IMR-90 (cell line): Measurements from ENCODE around the gene LAMTOR1. TPM values are rescaled to one million over a fixed set of nuclear protein-coding genes. Genes with fewer than 3 reads are reported as not detected.

ENCODE experiments used
- ATAC-seq: fragments of 200-7000 bp; cut with Tn5 transposase; 2 replicates; pipeline ENCODE4 v1.9.1; 2020; ENCODE audit warnings: low read depth, mild to moderate bottlenecking, moderate library complexity
- BruUV-seq: library from RNA; stranded (reverse); fragments of 400-500 nt; replicated peaks from 2 replicates; lab custom pipeline; 2021; lab: Mats Ljungman, UMichigan
- CTCF ChIA-PET: fragments of 300-600 bp; formaldehyde crosslinking; extraction: SDS; loops from one replicate; lab custom pipeline; 2021; ENCODE audit warnings: antibody characterized with exemption; lab: Yijun Ruan, JAX
- POLR2A ChIA-PET: fragments of 300-600 bp; sonication (Branson Sonifier 250); formaldehyde crosslinking; loops from one replicate; lab custom pipeline; 2022; ENCODE audit warnings: antibody characterized with exemption; ENCODE audit not compliant: unreplicated experiment; lab: Charles Lee
- DNase-seq: peaks from one replicate; pipeline ENCODE4 v3.0.0; 2013
- H2AFZ ChIP-seq: replicated peaks from 2 replicates; pipeline ENCODE3; 2013; ENCODE audit warnings: low read length, mild to moderate bottlenecking; ENCODE audit not compliant: poor library complexity
- H2AK5ac ChIP-seq: 2 replicates; pipeline ENCODE4 v1.6.1; 2013; ENCODE audit warnings: low read depth, low read length, inconsistent platforms
- H2AK9ac ChIP-seq: replicated peaks from 2 replicates; pipeline ENCODE3; 2013; ENCODE audit warnings: mild to moderate bottlenecking, low read depth, low read length, moderate library complexity; ENCODE audit not compliant: poor library complexity
- H2BK120ac ChIP-seq: 2 replicates; pipeline ENCODE4 v1.6.1; 2013; ENCODE audit warnings: low read depth, low read length, inconsistent platforms
- H2BK15ac ChIP-seq: 3 replicates; pipeline ENCODE4 v1.6.1; 2013; ENCODE audit warnings: low read depth, low read length, inconsistent platforms
- H2BK20ac ChIP-seq: 2 replicates; pipeline ENCODE4 v1.6.1; 2013; ENCODE audit warnings: low read depth, mild to moderate bottlenecking, inconsistent platforms, low read length, moderate library complexity
- H2BK5ac ChIP-seq: 2 replicates; pipeline ENCODE4 v1.6.1; 2013; ENCODE audit warnings: mild to moderate bottlenecking, low read depth, low read length, inconsistent platforms; ENCODE audit not compliant: poor library complexity, severe bottlenecking
- H3K14ac ChIP-seq: replicated peaks from 2 replicates; pipeline ENCODE4 v1.6.1; 2013; ENCODE audit warnings: low read depth, low read length, inconsistent platforms
- H3K18ac ChIP-seq: 2 replicates; pipeline ENCODE4 v1.6.1; 2013; ENCODE audit warnings: low read depth, low read length, control low read depth
- H3K23ac ChIP-seq: 2 replicates; pipeline ENCODE4 v1.6.1; 2013; ENCODE audit warnings: low read depth, low read length, inconsistent platforms
- H3K27ac ChIP-seq: 2 replicates; pipeline ENCODE4 v1.5.1; 2013; ENCODE audit warnings: mild to moderate bottlenecking, control low read depth, low read length; ENCODE audit not compliant: insufficient read depth
- H3K27me3 ChIP-seq: 2 replicates; pipeline ENCODE4 v1.6.1; 2013; ENCODE audit warnings: low read length; ENCODE audit not compliant: control insufficient read depth, insufficient read depth
- H3K36me3 ChIP-seq: 2 replicates; pipeline ENCODE4 v1.6.1; 2013; ENCODE audit warnings: low read length, mixed read lengths; ENCODE audit not compliant: control insufficient read depth, insufficient read depth
- H3K4ac ChIP-seq: 2 replicates; pipeline ENCODE4 v1.6.1; 2013; ENCODE audit warnings: low read depth, low read length, inconsistent platforms
- H3K4me1 ChIP-seq: 2 replicates; pipeline ENCODE4 v1.6.1; 2013; ENCODE audit warnings: low read length, mixed read lengths; ENCODE audit not compliant: control insufficient read depth, insufficient read depth
- H3K4me2 ChIP-seq: 2 replicates; pipeline ENCODE4 v1.6.1; 2013; ENCODE audit warnings: low read depth, mild to moderate bottlenecking, control low read depth, low read length, moderate library complexity
- H3K4me3 ChIP-seq: 2 replicates; pipeline ENCODE4 v1.5.1; 2013; ENCODE audit warnings: low read depth, mild to moderate bottlenecking, control low read depth, low read length, moderate library complexity; ENCODE audit not compliant: insufficient read depth
- H3K56ac ChIP-seq: 2 replicates; pipeline ENCODE4 v1.6.1; 2013; ENCODE audit warnings: low read length, inconsistent platforms; ENCODE audit not compliant: insufficient read depth; ENCODE audit errors: extremely low read depth
- H3K79me1 ChIP-seq, 2 experiments: 2 replicates each; pipeline ENCODE4 v1.6.1; 2013; ENCODE audit warnings: low read length in 2 of 2, inconsistent platforms in 1 of 2, low read depth in 1 of 2
- H3K9ac ChIP-seq: 2 replicates; pipeline ENCODE4 v1.6.1; 2013; ENCODE audit warnings: low read depth, low read length, control low read depth
- H3K9me1 ChIP-seq: 2 replicates; pipeline ENCODE4 v1.6.1; 2013; ENCODE audit warnings: low read length, inconsistent platforms; ENCODE audit not compliant: insufficient read depth
- H3K9me3 ChIP-seq: 2 replicates; pipeline ENCODE4 v1.6.1; 2013; ENCODE audit warnings: low read length; ENCODE audit not compliant: control insufficient read depth, insufficient read depth
- H4K20me1 ChIP-seq: 2 replicates; pipeline ENCODE4 v1.6.1; 2013; ENCODE audit warnings: low read length, inconsistent platforms; ENCODE audit not compliant: insufficient read depth
- H4K5ac ChIP-seq: 2 replicates; pipeline ENCODE4 v1.6.1; 2013; ENCODE audit warnings: mild to moderate bottlenecking, low read depth, low read length, control low read depth
- H4K8ac ChIP-seq, 2 experiments: 2 replicates each; pipeline ENCODE4 v1.6.1; 2013; ENCODE audit warnings: low read depth in 2 of 2, low read length in 2 of 2, control low read depth in 1 of 2, inconsistent platforms in 1 of 2
- H4K91ac ChIP-seq: 2 replicates; pipeline ENCODE4 v1.6.1; 2013; ENCODE audit warnings: low read depth, low read length, inconsistent platforms; ENCODE audit not compliant: insufficient read depth
- CEBPB ChIP-seq: IDR thresholded peaks from 2 replicates; pipeline ENCODE4 v1.6.1; 2012; ENCODE audit warnings: low read depth, low read length, improper control_type of control experiment
- POLR2A ChIP-seq: IDR thresholded peaks from 2 replicates; pipeline ENCODE4 v1.6.1; 2012; ENCODE audit warnings: mild to moderate bottlenecking, low read depth, low read length
- WGBS, 2 experiments: methylation state at CpG; one replicate each; pipeline versions ENCODE4 v1.1.5 to v1.1.7; 2013; ENCODE audit warnings: missing lambda C conversion rate in 2 of 2; ENCODE audit not compliant: insufficient read length in 1 of 2; ENCODE audit errors: extremely low coverage in 2 of 2; 5-methylcytosine and 5-hydroxymethylcytosine counted together
- dilution Hi-C: fragments of 300-500 bp; cut with HindIII; formaldehyde crosslinking; loops from one replicate; pipeline ENCODE4 v1.14.3; 2018; ENCODE audit warnings: low sequenced_read_pairs; ENCODE audit not compliant: unreplicated experiment
- in situ Hi-C: fragments of 300-500 bp; cut with MboI; formaldehyde crosslinking; loops from 3 replicates; pipeline ENCODE4 v1.14.3; 2019; ENCODE audit warnings: low sequenced_read_pairs, inconsistent platforms, mixed read lengths
- intact Hi-C: fragments of 100-400 bp; cut with micrococcal nuclease; formaldehyde crosslinking; loops from 2 replicates; pipeline ENCODE4 v1.10.0; 2022
- polyA plus RNA-seq, 3 experiments: library from polyadenylated mRNA; depleted of rRNA; stranded (reverse); fragments of >200 nt; gene quantifications; 2 replicates each; pipeline ENCODE4 v1.2.3, GENCODE V29; 2012; ENCODE audit warnings: low replicate concordance in 1 of 3
- total RNA-seq: library from RNA; depleted of rRNA; stranded (reverse); fragments of >200 nt; gene quantifications from 2 replicates; pipeline ENCODE4 v1.2.3, GENCODE V29; 2012

The LAMTOR1 gene
- total and polyA plus RNA-seq, 2 of the 4 experiments (the other 2 are of a cell fraction), result 126 to 137 TPM

- no peak overlapping the region for H4K8ac ChIP-seq
- ATAC-seq (no peak), DNase-seq (no peak)
- H3K36me3 ChIP-seq, result no peaks in the 10 kb centered on the region
- H2BK5ac ChIP-seq, result no peak overlapping the region
- no peak overlapping the region for H2BK15ac ChIP-seq
- H2BK120ac ChIP-seq, result no peak overlapping the region
- peaks cover 5% of the 10 kb centered on the region for H3K27me3 ChIP-seq
- no peaks in the 10 kb centered on the region for H4K20me1 ChIP-seq
- no peaks in the 10 kb centered on the region for H3K79me1 ChIP-seq
- dilution Hi-C loops (no loop called here), in situ Hi-C loops (no loop called here), intact Hi-C loops (no loop called here)
- H4K5ac ChIP-seq, result no peak overlapping the region
- no peak overlapping the region for H3K4me2 ChIP-seq
- H3K4ac ChIP-seq, result no peak overlapping the region
- no peak overlapping the region for H3K9ac ChIP-seq
- TF ChIP-seq CEBPB, result no peak
- no peak for TF ChIP-seq POLR2A
- H3K56ac ChIP-seq, result no peak overlapping the region
- H2AFZ ChIP-seq, result no peak overlapping the region
- no peak overlapping the region for H4K91ac ChIP-seq
- no CpG with 5 or more reads among the region's 2 CpGs for WGBS, 2 experiments
- no TSS peak for BruUV-seq
- H2BK20ac ChIP-seq, result no peak overlapping the region
- H2AK5ac ChIP-seq, result no peak overlapping the region
- ChIA-PET POLR2A (no interaction called here), CTCF (no interaction called here)
- no peak overlapping the region for H3K27ac ChIP-seq
- no peak overlapping the region for H3K14ac ChIP-seq
- H3K9me1 ChIP-seq, result peaks cover 5% of the 10 kb centered on the region
- peaks cover 7% of the 10 kb centered on the region for H3K9me3 ChIP-seq
- no peak overlapping the region for H2AK9ac ChIP-seq
- H3K4me1 ChIP-seq, result peaks cover 6% of the 10 kb centered on the region
- H3K18ac ChIP-seq, result no peak overlapping the region
- H3K23ac ChIP-seq, result no peak overlapping the region
- no peak overlapping the region for H3K4me3 ChIP-seq
Observed at GRCh38 chr11:72132646-72133045, 29.5 kb upstream of the LAMTOR1 start.
